Heart right ventricle (tissue), 16 donors: Measurements from ENCODE around the gene ANO9. TPM values are rescaled to one million over a fixed set of nuclear protein-coding genes. Genes with fewer than 3 reads are reported as not detected.
"Not testable (repeated sequence)": the region's sequence is repeated elsewhere in the genome, so short reads cannot be mapped to it uniquely, and the experiment has no call there.

Source experiments
- ATAC-seq, 8 donors: fragments of 200-7000 bp; cut with Tn5 transposase; one replicate each; pipeline ENCODE4 v1.9.1; 2020; ENCODE audit warnings: mild to moderate bottlenecking in 8 of 8, moderate library complexity in 8 of 8, moderate number of reproducible peaks in 1 of 8
- DNase-seq, 2 donors: peaks; one replicate each; pipeline ENCODE4 v3.0.0-alpha.2; 2020
- H3K27ac ChIP-seq, 10 donors: fragments of 200-600 bp; sonication (generic) in 2 of 10; one replicate each; pipeline versions ENCODE4 v1.5.0 to v1.8.0; 2020 to 2022; ENCODE audit warnings: mild to moderate bottlenecking in 3 of 10
- H3K27me3 ChIP-seq, 7 donors: fragments of 200-600 bp; one replicate each; pipeline ENCODE4 v1.8.0; 2021 to 2022; ENCODE audit warnings: mild to moderate bottlenecking in 2 of 7
- H3K36me3 ChIP-seq, 9 donors: fragments of 200-600 bp; sonication (generic) in 1 of 9; one replicate each; pipeline versions ENCODE4 v1.5.0 to v1.8.0; 2020 to 2022; ENCODE audit warnings: mild to moderate bottlenecking in 2 of 9
- H3K4me1 ChIP-seq, 9 donors: fragments of 200-600 bp; sonication (generic) in 1 of 9; one replicate each; pipeline versions ENCODE4 v1.5.0 to v1.8.0; 2020 to 2022; ENCODE audit warnings: mild to moderate bottlenecking in 4 of 9
- H3K4me3 ChIP-seq, 10 donors: fragments of 200-600 bp; sonication (generic) in 2 of 10; one replicate each; pipeline versions ENCODE4 v1.5.0 to v1.8.0; 2020 to 2022; ENCODE audit warnings: mild to moderate bottlenecking in 7 of 10, moderate library complexity in 2 of 10
- H3K9me3 ChIP-seq, 11 donors: fragments of 200-600 bp in 10 of 11; sonication (generic) in 2 of 11; one replicate each; pipeline versions ENCODE4 v1.5.0 to v1.8.0; 2013 to 2022; ENCODE audit warnings: mild to moderate bottlenecking in 2 of 11, control low read depth in 1 of 11, moderate library complexity in 1 of 11
- WGBS, 2 donors: extraction: QIAGEN DNeasy Blood & Tissue Kit; methylation state at CpG; one replicate each; pipeline ENCODE4 v1.1.7; 2013; ENCODE audit warnings: inconsistent platforms in 1 of 2; 5-methylcytosine and 5-hydroxymethylcytosine counted together
- intact Hi-C, 10 donors: fragments of 100-400 bp; cut with DNase I; formaldehyde crosslinking; loops; one replicate each; pipeline versions ENCODE4 v1.11.1 to v1.14.2; 2022
- polyA plus RNA-seq, 2 donors: library from polyadenylated mRNA; stranded (reverse); fragments of 200-250 nt; gene quantifications; one replicate each; pipeline ENCODE4 v1.2.3, GENCODE V29; 2013
- total RNA-seq, 10 donors: library from RNA; stranded (reverse); fragmentation: NEBNext Ultra II Directional in 3 of 10; extraction: Animal tissue kit (Norgen Biotek cat#: 25700) in 3 of 10; gene quantifications; one replicate each; pipeline versions ENCODE4 v1.2.1 to v1.2.4, GENCODE V29; 2021 to 2023
- TF ChIP-seq, protein P1 (sequence below), 9 donors: fragments of 200-600 bp; sonication (generic) in 2 of 9; IDR thresholded peaks; one replicate each; pipeline versions ENCODE4 v1.5.0 to v1.8.0; 2021 to 2022; ENCODE audit warnings: antibody characterized with exemption in 9 of 9, mild to moderate bottlenecking in 5 of 9, moderate library complexity in 1 of 9
- donor health status: Arrhythmogenic right ventricular cardiomyopathy.
- donor health status: ischemic (EF 13 %, LVEDD 7.1; RV severe dilation, severe dysfunction).
- donor health status: healthy with polysubstance abuse.
- donor health status: DM: no; HTN: yes; CAD: no.
- donor health status: DM: no; HTN: no; CAD: no.
- donor health status: ischemic (EF 25% LVEDD 6.9; RV normal size, moderate dysfunction).
- donor health status: ischemic (EF 25% LVEDD 5.7; RV mildly dilated, moderate dysfunction).
- donor health status: healthy.
- donor health status: DM: yes; HTN: yes; CAD: no.
- donor health status: Ischemic cardiomyopathy.
- donor health status: ischemic (EF 35%, LVEDD 5.7; RV mildly dilated, moderate dysfunction).
- donor health status: nonischemic (EF 11% LVEDD 7.7; RV severe dilation, severe dysfunction).
- donor health status: DM: yes; HTN: yes; CAD: no.
- donor health status: PGD.
- donor health status: ischemic (EF 29% LVEDD 5.4; RV normal size, mild dysfunction).
- donor health status: nonischemic (EF 23%, LVEDD 6.1; RV moderate dilation, normal function).

The ANO9 gene
- total and polyA plus RNA-seq, 12 donors, result 0.05 to 2.3 (median 0.19) TPM; not detected in 4

GRCh38 chr11:404551-405264 is 37.1 kb downstream of the ANO9 start:
- no peak for DNase-seq
- H3K27me3 ChIP-seq, result peaks cover 0 to 8% (median 0%) of the 10 kb centered on the region in 7 donors
- H3K4me3 ChIP-seq, result no peak overlapping the region
- H3K27ac ChIP-seq, result no peak overlapping the region
- 94 to 95% methylated on average over 14 of the region's 14 CpGs for WGBS, 2 donors
- H3K36me3 ChIP-seq, result no peaks in the 10 kb centered on the region
- peaks cover 0 to 4% (median 0%) of the 10 kb centered on the region in 11 donors for H3K9me3 ChIP-seq
- ATAC-seq, result no peak
- TF ChIP-seq, protein P1, sequence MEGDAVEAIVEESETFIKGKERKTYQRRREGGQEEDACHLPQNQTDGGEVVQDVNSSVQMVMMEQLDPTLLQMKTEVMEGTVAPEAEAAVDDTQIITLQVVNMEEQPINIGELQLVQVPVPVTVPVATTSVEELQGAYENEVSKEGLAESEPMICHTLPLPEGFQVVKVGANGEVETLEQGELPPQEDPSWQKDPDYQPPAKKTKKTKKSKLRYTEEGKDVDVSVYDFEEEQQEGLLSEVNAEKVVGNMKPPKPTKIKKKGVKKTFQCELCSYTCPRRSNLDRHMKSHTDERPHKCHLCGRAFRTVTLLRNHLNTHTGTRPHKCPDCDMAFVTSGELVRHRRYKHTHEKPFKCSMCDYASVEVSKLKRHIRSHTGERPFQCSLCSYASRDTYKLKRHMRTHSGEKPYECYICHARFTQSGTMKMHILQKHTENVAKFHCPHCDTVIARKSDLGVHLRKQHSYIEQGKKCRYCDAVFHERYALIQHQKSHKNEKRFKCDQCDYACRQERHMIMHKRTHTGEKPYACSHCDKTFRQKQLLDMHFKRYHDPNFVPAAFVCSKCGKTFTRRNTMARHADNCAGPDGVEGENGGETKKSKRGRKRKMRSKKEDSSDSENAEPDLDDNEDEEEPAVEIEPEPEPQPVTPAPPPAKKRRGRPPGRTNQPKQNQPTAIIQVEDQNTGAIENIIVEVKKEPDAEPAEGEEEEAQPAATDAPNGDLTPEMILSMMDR (IDR thresholded peaks at IDR 0.05), result no peak
- peaks cover 6 to 24% (median 18%) of the 10 kb centered on the region in 9 donors for H3K4me1 ChIP-seq
- intact Hi-C loops, result loop anchor here in 6 of 10 donors (5.0 to 10.0 kb wide), 6 partner anchors 43 to 197 kb away; partner anchors contain the start of genes BET1L (in 1 of the 6), RIC8A (in 1 of the 6) and RNH1 (in 1 of the 6)

- DNase-seq (no peak), ATAC-seq (no peak)
- Histone ChIP-seq H3K9me3 (peaks cover 0 to 5% (median 0%) of the 10 kb centered on the region in 11 donors), H3K27ac (no peak overlapping the region), H3K27me3 (peaks cover 0 to 11% (median 0%) of the 10 kb centered on the region in 7 donors), H3K4me1 (peaks cover 6 to 24% (median 18%) of the 10 kb centered on the region in 9 donors), H3K4me3 (no peak overlapping the region), H3K36me3 (no peaks in the 10 kb centered on the region)
- 91 to 92% methylated on average over 27 of the region's 27 CpGs for WGBS, 2 donors
- TF ChIP-seq, protein P1 (IDR thresholded peaks at IDR 0.05), result no peak
- intact Hi-C loops, result loop anchor here in 1 of 10 donors (10.0 kb wide), 1 partner anchor 111 kb away; no protein-coding TSS in a partner anchor
Observed at GRCh38 chr11:403761-404431, 37.9 kb downstream of the ANO9 start.

GRCh38 chr11:403021-403760 is 38.6 kb downstream of the ANO9 start:
- DNase-seq, result no peak
- Histone ChIP-seq H3K4me1 (peaks cover 6 to 24% (median 18%) of the 10 kb centered on the region in 9 donors), H3K36me3 (no peaks in the 10 kb centered on the region), H3K9me3 (peaks cover 0 to 5% (median 0%) of the 10 kb centered on the region in 11 donors), H3K4me3 (no peak overlapping the region), H3K27ac (no peak overlapping the region), H3K27me3 (peaks cover 0 to 14% (median 0%) of the 10 kb centered on the region in 7 donors)
- ATAC-seq, result no peak
- intact Hi-C loops, result loop anchor here in 1 of 10 donors (10.0 kb wide), 1 partner anchor 112 kb away; no protein-coding TSS in a partner anchor
- TF ChIP-seq, protein P1 (IDR thresholded peaks at IDR 0.05), result no peak
- 47 to 91% methylated on average over 47 to 55 of the region's 55 CpGs for WGBS, 2 donors

DNA sequence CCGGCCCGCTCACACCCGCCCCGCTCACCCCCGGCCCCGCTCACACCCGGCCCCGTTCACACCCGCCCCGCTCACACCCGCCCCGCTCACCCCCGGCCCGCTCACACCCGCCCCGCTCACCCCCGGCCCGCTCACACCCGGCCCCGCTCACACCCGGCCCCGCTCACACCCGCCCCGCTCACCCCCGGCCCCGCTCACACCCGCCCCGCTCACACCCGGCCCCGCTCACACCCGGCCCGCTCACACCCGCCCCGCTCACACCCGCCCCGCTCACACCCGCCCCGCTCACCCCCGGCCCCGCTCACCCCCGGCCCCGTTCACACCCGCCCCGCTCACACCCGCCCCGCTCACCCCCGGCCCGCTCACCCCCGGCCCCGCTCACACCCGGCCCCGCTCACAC is 40.6 kb downstream of the ANO9 start:
- H3K36me3 ChIP-seq, H3K27ac ChIP-seq, ATAC-seq, H3K9me3 ChIP-seq, DNase-seq, H3K4me3 ChIP-seq: not testable (repeated sequence)
- intact Hi-C loops, result loop anchor here in 1 of 10 donors (10.0 kb wide), 1 partner anchor 114 kb away; no protein-coding TSS in a partner anchor
- WGBS, 2 donors, result 99% methylated on average over 34 of the region's 52 CpGs; no CpG with 5 or more reads in 1 of the 2 donors
- Histone ChIP-seq H3K4me1 (peaks cover 5 to 24% (median 11%) of the 10 kb centered on the region in 9 donors), H3K27me3 (peaks cover 0 to 15% (median 5%) of the 10 kb centered on the region in 7 donors)
